SH-SY5Y (cell line): Measurements from ENCODE around the gene RNF166.

Experiments used
- GATA2 ChIP-seq: IDR thresholded peaks from 2 replicates; pipeline ENCODE4 v1.6.1; 2011; ENCODE audit warnings: mild to moderate bottlenecking, low read depth, low read length
- GATA3 ChIP-seq: IDR thresholded peaks from 2 replicates; pipeline ENCODE4 v1.6.1; 2011; ENCODE audit warnings: low read depth, mild to moderate bottlenecking, low read length, moderate library complexity

- TF ChIP-seq GATA2 (no peak), GATA3 (no peak)
Measured at GRCh38 chr16:88732961-88733294, 26.7 kb upstream of the RNF166 start.
